Left lung (tissue), 10 donors: ENCODE data around the gene RAD1. TPM values are rescaled to one million over a fixed set of nuclear protein-coding genes. Genes with fewer than 3 reads are reported as not detected.

ENCODE experiments used
- ATAC-seq: fragments of 200-7000 bp; cut with Tn5 transposase; one replicate; pipeline ENCODE4 v1.9.1; 2020; ENCODE audit warnings: moderate library complexity
- DNase-seq, 4 donors: peaks; one replicate each; pipeline ENCODE4 v3.0.0-alpha.2; 2013 to 2020
- H3K27ac ChIP-seq, 2 donors: fragments of 200-600 bp; sonication (generic) in 1 of 2; one replicate each; pipeline versions ENCODE4 v1.5.0 to v1.8.0; 2020 to 2021
- H3K27me3 ChIP-seq, 2 donors: fragments of 200-600 bp; sonication (generic) in 1 of 2; one replicate each; pipeline versions ENCODE4 v1.5.0 to v1.8.0; 2020 to 2021
- H3K36me3 ChIP-seq, 2 donors: fragments of 200-600 bp; sonication (generic) in 1 of 2; one replicate each; pipeline versions ENCODE4 v1.5.0 to v1.8.0; 2020 to 2021
- H3K4me1 ChIP-seq, 2 donors: fragments of 200-600 bp; one replicate each; pipeline ENCODE4 v1.8.0; 2021
- H3K4me3 ChIP-seq, 2 donors: fragments of 200-600 bp; sonication (generic) in 1 of 2; one replicate each; pipeline versions ENCODE4 v1.5.0 to v1.8.0; 2020 to 2021; ENCODE audit warnings: mild to moderate bottlenecking in 1 of 2
- H3K9me3 ChIP-seq, 2 donors: fragments of 200-600 bp; sonication (generic) in 1 of 2; one replicate each; pipeline versions ENCODE4 v1.5.0 to v1.8.0; 2020 to 2021
- CTCF ChIP-seq, 2 donors: fragments of 200-600 bp; sonication (generic) in 1 of 2; IDR thresholded peaks; one replicate each; pipeline versions ENCODE4 v1.5.0 to v1.8.0; 2021; ENCODE audit warnings: antibody characterized with exemption in 2 of 2
- intact Hi-C, 2 donors: fragments of 100-400 bp; cut with DNase I; formaldehyde crosslinking; loops; one replicate each; pipeline versions ENCODE4 v1.11.2 to v1.14.2; 2022
- polyA plus RNA-seq, 6 donors: library from polyadenylated mRNA; unstranded; fragments of 120-200 nt; gene quantifications; one replicate each; pipeline ENCODE4 v1.2.1, GENCODE V29; 2013; ENCODE audit not compliant: insufficient read length in 6 of 6
- total RNA-seq, 2 donors: library from RNA; stranded (reverse); fragmentation: NEBNext Ultra II Directional; extraction: Animal tissue kit (Norgen Biotek cat#: 25700); gene quantifications; one replicate each; pipeline ENCODE4 v1.2.1, GENCODE V29; 2021
- donor health status: DM: no; HTN: yes; CAD: no.
- donor health status: DM: no; HTN: no; CAD: no.

The RAD1 gene
- total and polyA plus RNA-seq, 8 donors: 22.6 to 39.9 (median 37.9) TPM

- DNase-seq: no peak
- H3K36me3 ChIP-seq: no peaks in the 10 kb centered on the region
- no peak for TF ChIP-seq CTCF (IDR thresholded peaks at IDR 0.05)
- intact Hi-C loops: no loop called here
- H3K4me3 ChIP-seq: no peak overlapping the region
- H3K27me3 ChIP-seq: no peaks in the 10 kb centered on the region
- no peaks in the 10 kb centered on the region for H3K4me1 ChIP-seq
- no peak overlapping the region for H3K27ac ChIP-seq
- no peak for ATAC-seq
- H3K9me3 ChIP-seq: no peaks in the 10 kb centered on the region
Measured at GRCh38 chr5:34857161-34857560, 58.1 kb downstream of the RAD1 start.

Other genes with a start within 250 kb of the RAD1 start
- under 1 TPM; 0.20 to 0.55 TPM for gene TTC23L, start 76.3 kb downstream of the RAD1 start, total RNA-seq
- 1 to 10 TPM; 2.5 to 4.5 (median 3.3) TPM for gene TTC23L, start 76.3 kb downstream of the RAD1 start, polyA plus RNA-seq
- 10 to 100 TPM; 15.8 to 29.1 TPM for gene BRIX1, start 207 bp upstream of the RAD1 start, total RNA-seq
- 10 to 100 TPM; 44.8 to 49.3 (median 46.0) TPM for gene BRIX1, start 207 bp upstream of the RAD1 start, polyA plus RNA-seq
- gene DNAJC21, start 14.1 kb upstream of the RAD1 start, total RNA-seq: 10 to 100 TPM; 45.8 to 48.5 TPM
- gene DNAJC21, start 14.1 kb upstream of the RAD1 start, polyA plus RNA-seq: 10 to 100 TPM; 54.1 to 75.8 (median 68.6) TPM
- gene AGXT2, start 132.4 kb upstream of the RAD1 start, total RNA-seq: not detected
- under 1 TPM in 5 of 6 donors, not detected in 1; 0.11 to 0.55 (median 0.18) TPM for gene AGXT2, start 132.4 kb upstream of the RAD1 start, polyA plus RNA-seq